Trophoblast cell (in vitro differentiated cells and primary cell): Measurements from ENCODE around the gene KLK1.

ENCODE experiments used
- DNase-seq, 2 donors: peaks; one replicate each; pipeline ENCODE4 v3.0.0-alpha.2; 2016
- H2AFZ ChIP-seq: 2 replicates; pipeline ENCODE4 v1.6.1; 2013; ENCODE audit warnings: low read length, moderate library complexity, mild to moderate bottlenecking; ENCODE audit not compliant: insufficient read depth, poor library complexity
- H2AK5ac ChIP-seq: 2 replicates; pipeline ENCODE4 v1.6.1; 2013; ENCODE audit warnings: mild to moderate bottlenecking, low read length
- H2BK120ac ChIP-seq: 2 replicates; pipeline ENCODE4 v1.6.1; 2013; ENCODE audit warnings: low read length, mild to moderate bottlenecking, moderate library complexity; ENCODE audit not compliant: insufficient read depth, poor library complexity
- H2BK12ac ChIP-seq: 2 replicates; pipeline ENCODE4 v1.6.1; 2013; ENCODE audit warnings: mild to moderate bottlenecking, low read length, moderate library complexity
- H2BK5ac ChIP-seq: 2 replicates; pipeline ENCODE4 v1.6.1; 2013; ENCODE audit warnings: low read length, low read depth, moderate library complexity, mild to moderate bottlenecking; ENCODE audit not compliant: poor library complexity
- H3K14ac ChIP-seq: 2 replicates; pipeline ENCODE4 v1.6.1; 2013; ENCODE audit warnings: mild to moderate bottlenecking, low read length
- H3K18ac ChIP-seq: 2 replicates; pipeline ENCODE4 v1.6.1; 2013; ENCODE audit warnings: mild to moderate bottlenecking, low read length
- H3K23ac ChIP-seq: 2 replicates; pipeline ENCODE4 v1.6.1; 2013; ENCODE audit warnings: low read length
- H3K27ac ChIP-seq: 2 replicates; pipeline ENCODE4 v1.5.1; 2013; ENCODE audit warnings: low read depth, mild to moderate bottlenecking, inconsistent platforms, low read length, moderate library complexity
- H3K27me3 ChIP-seq: 2 replicates; pipeline ENCODE4 v1.6.1; 2013; ENCODE audit warnings: inconsistent platforms, mild to moderate bottlenecking, low read length, moderate library complexity; ENCODE audit not compliant: insufficient read depth
- H3K36me3 ChIP-seq, 2 experiments: 1 replicate in 1 of 2; 2 replicates in 1 of 2; pipeline ENCODE4 v1.6.1; 2013; ENCODE audit warnings: low read length in 2 of 2, mild to moderate bottlenecking in 2 of 2, moderate library complexity in 1 of 2; ENCODE audit not compliant: insufficient read depth in 2 of 2, control insufficient read depth in 1 of 2
- H3K4ac ChIP-seq: 2 replicates; pipeline ENCODE4 v1.6.1; 2013; ENCODE audit warnings: low read depth, mild to moderate bottlenecking, low read length, moderate library complexity
- H3K4me1 ChIP-seq, 2 experiments: 1 replicate in 1 of 2; 2 replicates in 1 of 2; pipeline ENCODE4 v1.6.1; 2013; ENCODE audit warnings: low read length in 2 of 2, mild to moderate bottlenecking in 2 of 2, moderate library complexity in 1 of 2; ENCODE audit not compliant: insufficient read depth in 2 of 2, control insufficient read depth in 1 of 2
- H3K4me2 ChIP-seq: 2 replicates; pipeline ENCODE4 v1.6.1; 2013; ENCODE audit warnings: inconsistent platforms, mild to moderate bottlenecking, low read length, moderate library complexity
- H3K4me3 ChIP-seq: 2 replicates; pipeline ENCODE4 v1.5.1; 2013; ENCODE audit warnings: mild to moderate bottlenecking, low read depth, low read length, inconsistent platforms
- H3K79me1 ChIP-seq: one replicate; pipeline ENCODE4 v1.6.1; 2013; ENCODE audit warnings: low read length
- H3K79me2 ChIP-seq: 2 replicates; pipeline ENCODE4 v1.6.1; 2013; ENCODE audit warnings: low read length, mild to moderate bottlenecking; ENCODE audit not compliant: control insufficient read depth, insufficient read depth, poor library complexity
- H3K9ac ChIP-seq: 2 replicates; pipeline ENCODE4 v1.6.1; 2013; ENCODE audit warnings: mild to moderate bottlenecking, low read length
- H3K9me3 ChIP-seq: 2 replicates; pipeline ENCODE4 v1.6.1; 2013; ENCODE audit warnings: low read depth, mild to moderate bottlenecking, control low read depth, inconsistent platforms, low read length; ENCODE audit not compliant: insufficient read depth
- H4K12ac ChIP-seq: 2 replicates; pipeline ENCODE4 v1.6.1; 2013; ENCODE audit warnings: low read depth, mild to moderate bottlenecking, low read length, moderate library complexity
- H4K8ac ChIP-seq: 2 replicates; pipeline ENCODE4 v1.6.1; 2013; ENCODE audit warnings: low read depth, mild to moderate bottlenecking, low read length, moderate library complexity
- H4K91ac ChIP-seq: one replicate; pipeline ENCODE4 v1.6.1; 2013; ENCODE audit warnings: low read depth, mild to moderate bottlenecking, low read length, moderate library complexity
- WGBS: extraction: QIAGEN DNeasy Blood & Tissue Kit; methylation state at CpG from one replicate; pipeline ENCODE4 v1.1.7; 2013; ENCODE audit warnings: missing lambda C conversion rate; ENCODE audit not compliant: insufficient read length, insufficient coverage; ENCODE audit errors: extremely low coverage; 5-methylcytosine and 5-hydroxymethylcytosine counted together

The KLK1 gene

DNA sequence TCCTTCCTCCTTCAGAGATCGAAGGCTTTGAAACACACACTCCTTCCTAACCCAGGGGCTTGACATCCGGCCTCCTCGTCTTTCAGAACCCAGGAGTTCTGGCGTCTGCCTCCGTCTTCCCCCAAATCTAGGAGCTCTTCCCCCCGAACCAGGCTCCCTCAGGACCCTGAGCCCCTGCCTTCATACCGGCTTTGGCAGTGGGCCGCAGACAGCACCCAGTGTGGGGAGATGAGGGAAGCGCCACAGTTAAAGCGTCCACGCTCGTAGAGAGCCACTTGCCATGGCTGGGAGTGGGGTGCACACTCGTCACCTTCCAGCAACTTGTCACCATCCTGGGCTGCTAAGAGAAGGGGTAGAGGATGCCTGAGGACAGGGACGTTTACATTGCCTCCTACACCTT is 3.9 kb upstream of the KLK1 start:
- no peak overlapping the region for H2AK5ac ChIP-seq
- no peak overlapping the region for H4K91ac ChIP-seq
- no peak overlapping the region for H3K4me3 ChIP-seq
- DNase-seq: no peak
- no peak overlapping the region for H3K4me2 ChIP-seq
- no peaks in the 10 kb centered on the region for H3K27me3 ChIP-seq
- no peak overlapping the region for H2BK120ac ChIP-seq
- no peak overlapping the region for H3K14ac ChIP-seq
- H2BK5ac ChIP-seq: no peak overlapping the region
- no peak overlapping the region for H3K4ac ChIP-seq
- no peak overlapping the region for H3K18ac ChIP-seq
- H3K36me3 ChIP-seq: no peaks in the 10 kb centered on the region
- no peak overlapping the region for H3K9ac ChIP-seq
- H3K79me1 ChIP-seq: no peaks in the 10 kb centered on the region
- no peak overlapping the region for H3K27ac ChIP-seq
- WGBS: no CpG with 5 or more reads among the region's 14 CpGs
- no peak overlapping the region for H2BK12ac ChIP-seq
- H4K8ac ChIP-seq: no peak overlapping the region
- no peak overlapping the region for H4K12ac ChIP-seq
- H3K4me1 ChIP-seq: no peaks in the 10 kb centered on the region
- no peak overlapping the region for H2AFZ ChIP-seq
- H3K9me3 ChIP-seq: peaks cover 8% of the 10 kb centered on the region
- no peak overlapping the region for H3K23ac ChIP-seq
- H3K79me2 ChIP-seq: no peaks in the 10 kb centered on the region

DNA sequence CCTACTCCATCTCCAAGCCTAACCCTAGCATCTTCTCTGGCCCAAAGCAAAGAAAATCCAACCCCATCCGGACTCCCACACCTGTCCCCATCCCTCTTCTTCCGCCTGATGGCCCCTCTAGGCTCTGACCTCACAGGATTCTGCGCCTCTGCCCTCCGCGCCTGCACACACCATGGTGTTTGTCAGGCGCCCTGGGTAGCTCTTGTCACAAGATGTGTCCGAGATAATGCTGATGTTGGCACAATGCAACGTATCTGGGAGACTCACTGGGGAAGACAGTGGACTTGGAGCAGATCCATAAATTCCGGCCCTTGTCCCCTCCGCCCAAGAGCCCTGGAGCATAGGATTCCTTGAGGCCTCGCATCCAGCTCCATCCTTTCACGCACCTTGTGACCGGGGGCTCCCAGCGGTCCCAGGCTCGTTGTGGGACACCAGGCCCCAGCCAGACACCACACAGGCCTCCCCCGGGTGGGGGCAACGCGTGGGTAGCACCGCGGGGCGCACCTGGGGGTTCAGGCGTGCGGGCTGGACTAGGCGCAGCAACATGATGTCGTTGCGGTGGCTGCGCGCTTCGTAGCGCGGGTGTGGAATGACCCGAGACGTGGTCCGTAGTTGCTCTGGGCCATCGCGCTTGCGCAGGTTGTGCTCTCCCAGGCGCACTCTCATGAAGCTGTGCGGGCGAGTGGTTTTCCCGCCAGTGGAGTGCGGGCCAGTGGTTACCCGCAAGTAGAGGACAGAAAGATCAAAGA is 3.1 kb upstream of the KLK1 start:
- no peak overlapping the region for H3K27ac ChIP-seq
- no peaks in the 10 kb centered on the region for H3K36me3 ChIP-seq
- H3K14ac ChIP-seq: no peak overlapping the region
- H4K8ac ChIP-seq: no peak overlapping the region
- H2BK5ac ChIP-seq: no peak overlapping the region
- no peak overlapping the region for H3K4me3 ChIP-seq
- DNase-seq: no peak
- no peak overlapping the region for H3K9ac ChIP-seq
- H2BK12ac ChIP-seq: no peak overlapping the region
- WGBS: no CpG with 5 or more reads among the region's 43 CpGs
- no peaks in the 10 kb centered on the region for H3K79me2 ChIP-seq
- no peak overlapping the region for H2AFZ ChIP-seq
- no peak overlapping the region for H2AK5ac ChIP-seq
- H4K12ac ChIP-seq: no peak overlapping the region
- H3K4me1 ChIP-seq: no peaks in the 10 kb centered on the region
- no peak overlapping the region for H3K4ac ChIP-seq
- H3K23ac ChIP-seq: no peak overlapping the region
- H3K9me3 ChIP-seq: peaks cover 9% of the 10 kb centered on the region
- no peak overlapping the region for H3K4me2 ChIP-seq
- no peak overlapping the region for H4K91ac ChIP-seq
- no peak overlapping the region for H2BK120ac ChIP-seq
- no peak overlapping the region for H3K18ac ChIP-seq
- H3K27me3 ChIP-seq: no peaks in the 10 kb centered on the region
- H3K79me1 ChIP-seq: no peaks in the 10 kb centered on the region

DNA sequence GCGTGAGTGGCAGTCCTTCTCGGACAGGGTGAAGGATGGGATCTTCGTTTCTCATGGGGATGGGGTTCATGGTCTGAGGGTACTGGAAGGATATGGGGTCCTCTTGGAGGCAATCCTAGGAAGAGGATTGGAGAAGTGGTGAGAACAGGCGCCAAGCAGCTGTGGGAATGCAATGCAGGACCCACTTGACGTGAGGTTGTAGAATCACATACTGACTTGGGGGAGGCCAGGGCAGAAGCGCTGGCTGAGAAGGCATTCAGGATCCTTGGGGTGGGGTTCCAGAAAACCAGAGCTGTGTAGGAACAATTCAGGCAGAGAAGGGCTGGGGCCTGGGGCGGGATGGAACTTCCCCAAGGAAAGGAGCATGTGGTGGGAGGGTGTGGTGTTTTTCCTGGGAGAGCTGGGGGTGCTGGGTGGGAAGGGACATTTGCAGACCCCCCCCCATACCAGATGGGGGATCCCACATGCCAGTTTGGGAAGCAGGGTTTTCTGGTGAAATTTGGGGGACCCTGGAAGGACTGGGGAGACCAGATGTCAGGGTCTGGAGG is 852 bp downstream of the KLK1 start:
- no peak for DNase-seq
- H2AFZ ChIP-seq: no peak overlapping the region
- H3K27me3 ChIP-seq: peaks cover 27% of the 10 kb centered on the region
- peaks cover 0 to 2% of the 10 kb centered on the region in 2 experiments for H3K4me1 ChIP-seq
- H3K27ac ChIP-seq: no peak overlapping the region
- H3K79me2 ChIP-seq: no peaks in the 10 kb centered on the region
- H3K9me3 ChIP-seq: peaks cover 24% of the 10 kb centered on the region
- no peak overlapping the region for H3K9ac ChIP-seq
- H3K23ac ChIP-seq: no peak overlapping the region
- no peak overlapping the region for H4K91ac ChIP-seq
- no peak overlapping the region for H3K4me2 ChIP-seq
- no peak overlapping the region for H3K14ac ChIP-seq
- no peak overlapping the region for H3K4me3 ChIP-seq
- no peak overlapping the region for H4K12ac ChIP-seq
- H3K79me1 ChIP-seq: no peaks in the 10 kb centered on the region
- no peak overlapping the region for H3K4ac ChIP-seq
- H2BK12ac ChIP-seq: no peak overlapping the region
- no peaks in the 10 kb centered on the region for H3K36me3 ChIP-seq
- H3K18ac ChIP-seq: no peak overlapping the region
- H2AK5ac ChIP-seq: no peak overlapping the region
- H2BK120ac ChIP-seq: no peak overlapping the region
- no peak overlapping the region for H2BK5ac ChIP-seq
- no peak overlapping the region for H4K8ac ChIP-seq
- WGBS: no CpG with 5 or more reads among the region's 7 CpGs

DNA sequence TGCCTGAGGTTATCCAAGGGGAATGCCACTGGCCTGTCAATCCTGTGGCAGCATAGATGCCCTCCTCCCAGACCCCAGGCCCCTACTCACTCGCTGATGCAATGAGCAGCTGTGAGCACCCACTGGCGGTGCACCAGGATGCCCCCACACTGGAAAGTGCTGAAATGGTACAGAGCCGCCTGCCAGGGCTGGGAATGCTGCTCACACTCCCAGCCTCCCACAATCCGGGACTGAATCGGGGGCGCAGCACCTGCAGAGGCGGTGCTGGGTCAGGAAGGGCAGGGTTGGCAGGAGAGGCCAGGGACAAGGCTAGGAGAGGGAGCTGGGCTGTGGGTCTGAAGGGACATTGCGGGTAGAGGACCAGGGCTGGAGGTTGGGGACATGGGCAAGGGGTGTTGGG is 2.0 kb downstream of the KLK1 start:
- Histone ChIP-seq H4K91ac (no peak overlapping the region), H2BK5ac (no peak overlapping the region), H2BK120ac (no peak overlapping the region), H4K12ac (no peak overlapping the region), H3K4me2 (no peak overlapping the region), H3K79me1 (no peaks in the 10 kb centered on the region), H2BK12ac (no peak overlapping the region), H2AK5ac (no peak overlapping the region), H3K36me3 (no peaks in the 10 kb centered on the region), H3K4ac (no peak overlapping the region), H3K18ac (no peak overlapping the region), H2AFZ (no peak overlapping the region), H3K14ac (no peak overlapping the region), H3K9ac (peak overlapping the region; percentile 30), H3K27me3 (peaks cover 27% of the 10 kb centered on the region), H3K79me2 (no peaks in the 10 kb centered on the region), H3K4me1 (peaks cover 0 to 2% of the 10 kb centered on the region in 2 experiments), H3K23ac (no peak overlapping the region), H3K9me3 (peaks cover 21% of the 10 kb centered on the region), H4K8ac (no peak overlapping the region), H3K27ac (no peak overlapping the region), H3K4me3 (no peak overlapping the region)
- no peak for DNase-seq
- WGBS: no CpG with 5 or more reads among the region's 8 CpGs
